ENCODE results near the gene UBTD2.

The UBTD2 gene

GRCh38 chr5:172186114-172186695, 97.4 kb downstream of the UBTD2 start:
- Histone ChIP-seq H3K4me3 (ENCODE audit: low read depth, low read length) (no peak overlapping the region), H3K27ac (no peak overlapping the region), H3K36me3 (no peaks in the 10 kb centered on the region), H3K27me3 (ENCODE audit: insufficient read depth, low read depth, severe bottlenecking) (no peaks in the 10 kb centered on the region), H3K9me3 (ENCODE audit: severe bottlenecking) (no peaks in the 10 kb centered on the region)
- TF ChIP-seq CTCF (IDR thresholded peaks at IDR 0.05; ENCODE audit: low read depth, low read length): no peak
- DNase-seq: no peak

- DNase-seq: no peak
- no peak for TF ChIP-seq CTCF (IDR thresholded peaks at IDR 0.05; ENCODE audit: low read depth, low read length)
- Histone ChIP-seq H3K27me3 (ENCODE audit: insufficient read depth, low read depth, severe bottlenecking) (no peaks in the 10 kb centered on the region), H3K9me3 (ENCODE audit: severe bottlenecking) (no peaks in the 10 kb centered on the region), H3K27ac (no peak overlapping the region), H3K4me3 (ENCODE audit: low read depth, low read length) (no peak overlapping the region), H3K36me3 (no peaks in the 10 kb centered on the region)
These were observed 98.5 kb downstream of the UBTD2 start for GRCh38 chr5:172185096-172185461.

- no peaks in the 10 kb centered on the region for H3K36me3 ChIP-seq
- TF ChIP-seq CTCF (IDR thresholded peaks at IDR 0.05; ENCODE audit: low read depth, low read length): no peak
- no peaks in the 10 kb centered on the region for H3K27me3 ChIP-seq (ENCODE audit: insufficient read depth, low read depth, severe bottlenecking)
- no peak overlapping the region for H3K27ac ChIP-seq
- DNase-seq: no peak
- no peaks in the 10 kb centered on the region for H3K9me3 ChIP-seq (ENCODE audit: severe bottlenecking)
- H3K4me3 ChIP-seq (ENCODE audit: low read depth, low read length): no peak overlapping the region
These were observed 99.7 kb downstream of the UBTD2 start for GRCh38 chr5:172183881-172184280.

- H3K27me3 ChIP-seq (ENCODE audit: insufficient read depth, low read depth, severe bottlenecking): no peaks in the 10 kb centered on the region
- H3K36me3 ChIP-seq: no peaks in the 10 kb centered on the region
- no peak for TF ChIP-seq CTCF (IDR thresholded peaks at IDR 0.05; ENCODE audit: low read depth, low read length)
- H3K4me3 ChIP-seq (ENCODE audit: low read depth, low read length): no peak overlapping the region
- no peaks in the 10 kb centered on the region for H3K9me3 ChIP-seq (ENCODE audit: severe bottlenecking)
- H3K27ac ChIP-seq: no peak overlapping the region
- DNase-seq: no peak
These were observed 101.3 kb downstream of the UBTD2 start for GRCh38 chr5:172182291-172182690.

GRCh38 chr5:172180936-172181335, 102.6 kb downstream of the UBTD2 start:
- TF ChIP-seq CTCF (IDR thresholded peaks at IDR 0.05; ENCODE audit: low read depth, low read length): no peak
- no peak for DNase-seq
- Histone ChIP-seq H3K36me3 (no peaks in the 10 kb centered on the region), H3K9me3 (ENCODE audit: severe bottlenecking) (no peaks in the 10 kb centered on the region), H3K4me3 (ENCODE audit: low read depth, low read length) (no peak overlapping the region), H3K27me3 (ENCODE audit: insufficient read depth, low read depth, severe bottlenecking) (no peaks in the 10 kb centered on the region), H3K27ac (no peak overlapping the region)

Data from WERI-Rb-1 (cell line).